Prostate gland (tissue), 2 donors: ENCODE data around the gene TMEM204.

ENCODE experiments used
- CTCF ChIP-seq, 4 experiments: fragments of 200-600 bp in 2 of 4; fragments of 450-650 bp in 2 of 4; sonication (generic) in 2 of 4; IDR thresholded peaks; 1 replicate in 3 of 4; 2 replicates in 1 of 4; pipeline ENCODE4 v1.5.1; 2016 to 2019; ENCODE audit warnings: antibody characterized with exemption in 4 of 4, mild to moderate bottlenecking in 2 of 4, moderate library complexity in 2 of 4
- POLR2A ChIP-seq: fragments of 450-650 bp; IDR thresholded peaks from one replicate; pipeline ENCODE4 v1.6.1; 2016; ENCODE audit warnings: antibody characterized with exemption, mild to moderate bottlenecking

DNA sequence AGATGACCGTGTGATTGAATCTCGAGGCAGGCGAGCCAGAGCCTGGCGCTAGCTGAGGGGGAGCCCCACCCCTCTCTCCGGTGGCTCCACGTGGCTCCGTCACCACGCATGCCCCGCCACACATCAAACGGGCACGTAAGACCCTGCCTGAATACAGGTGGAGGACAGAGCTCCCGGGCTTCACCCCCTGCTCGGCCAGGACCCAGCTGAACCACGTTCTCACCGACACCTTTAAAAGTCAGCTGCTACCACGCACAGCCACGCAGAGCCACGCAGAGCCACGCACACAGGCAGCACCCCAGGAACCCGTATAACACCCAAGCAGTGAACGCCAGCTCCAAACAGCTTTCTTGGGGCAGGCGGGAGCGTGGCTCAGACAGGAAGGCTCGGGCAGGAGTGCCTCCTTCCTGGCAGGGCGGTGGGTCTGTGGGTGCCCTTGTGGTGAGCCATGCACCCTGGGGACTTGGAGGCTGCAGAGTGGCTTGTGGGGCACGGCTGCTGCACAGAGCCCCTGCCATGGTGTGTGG, 4.4 kb downstream of the TMEM204 start:
- TF ChIP-seq CTCF (IDR thresholded peaks at IDR 0.05) (no peak), POLR2A (no peak)
